SK-N-SH (cell line): ENCODE measurements around the gene CEACAM19.

ENCODE experiments used
- CTCF ChIP-seq: fragments of 200-600 bp; sonication (generic); IDR thresholded peaks from 2 replicates; pipeline ENCODE4 v1.6.1; 2017; ENCODE audit warnings: antibody characterized with exemption, mild to moderate bottlenecking, moderate library complexity
- EZH2phosphoT487 ChIP-seq: fragments of 200-600 bp; sonication (generic); IDR thresholded peaks from 2 replicates; pipeline ENCODE4 v1.6.1; 2017; ENCODE audit warnings: low read depth, mixed run types, mild to moderate bottlenecking, antibody characterized with exemption, moderate library complexity, borderline replicate concordance
- IRF3 ChIP-seq: fragments of 150-350 bp; IDR thresholded peaks from 2 replicates; pipeline ENCODE4 v1.6.1; 2016; ENCODE audit warnings: mild to moderate bottlenecking, low read depth, low read length
- NFIC ChIP-seq: IDR thresholded peaks from 2 replicates; pipeline ENCODE4 v1.4.0; 2012; ENCODE audit warnings: borderline replicate concordance
- RAD21 ChIP-seq: IDR thresholded peaks from 2 replicates; pipeline ENCODE4 v1.6.1; 2012; ENCODE audit warnings: mild to moderate bottlenecking, low read length
- REST ChIP-seq: IDR thresholded peaks from 2 replicates; pipeline ENCODE4 v1.6.1; 2012; ENCODE audit warnings: mild to moderate bottlenecking, low read depth, low read length, moderate library complexity
- TAF1 ChIP-seq: IDR thresholded peaks from 2 replicates; pipeline ENCODE4 v1.6.1; 2012; ENCODE audit warnings: low read depth, mild to moderate bottlenecking, low read length, moderate library complexity, borderline replicate concordance
- USF2 ChIP-seq: fragments of 150-350 bp; IDR thresholded peaks from 2 replicates; pipeline ENCODE4 v1.6.1; 2017; ENCODE audit warnings: antibody characterized with exemption, low read length, low read depth, borderline replicate concordance
- YY1 ChIP-seq: IDR thresholded peaks from 2 replicates; pipeline ENCODE4 v1.4.0; 2012; ENCODE audit warnings: low read depth, mild to moderate bottlenecking

GRCh38 chr19:44640518-44640917 lies 30.8 kb upstream of the CEACAM19 start:
- TF ChIP-seq TAF1 (no peak), CTCF (no peak), REST (peak; percentile 91), IRF3 (no peak), RAD21 (no peak), USF2 (no peak), YY1 (no peak), NFIC (peak; percentile 70), EZH2phosphoT487 (no peak)
